GM19467 (cell line): ENCODE measurements around the gene FOXP1.

Experiments
- ATAC-seq: cut with Tn5 transposase; IDR thresholded peaks from one replicate; pipeline ENCODE4 v1.9.1; 2021; ENCODE audit warnings: mild to moderate bottlenecking, moderate library complexity; ENCODE audit not compliant: unreplicated experiment

Gene FOXP1

DNA sequence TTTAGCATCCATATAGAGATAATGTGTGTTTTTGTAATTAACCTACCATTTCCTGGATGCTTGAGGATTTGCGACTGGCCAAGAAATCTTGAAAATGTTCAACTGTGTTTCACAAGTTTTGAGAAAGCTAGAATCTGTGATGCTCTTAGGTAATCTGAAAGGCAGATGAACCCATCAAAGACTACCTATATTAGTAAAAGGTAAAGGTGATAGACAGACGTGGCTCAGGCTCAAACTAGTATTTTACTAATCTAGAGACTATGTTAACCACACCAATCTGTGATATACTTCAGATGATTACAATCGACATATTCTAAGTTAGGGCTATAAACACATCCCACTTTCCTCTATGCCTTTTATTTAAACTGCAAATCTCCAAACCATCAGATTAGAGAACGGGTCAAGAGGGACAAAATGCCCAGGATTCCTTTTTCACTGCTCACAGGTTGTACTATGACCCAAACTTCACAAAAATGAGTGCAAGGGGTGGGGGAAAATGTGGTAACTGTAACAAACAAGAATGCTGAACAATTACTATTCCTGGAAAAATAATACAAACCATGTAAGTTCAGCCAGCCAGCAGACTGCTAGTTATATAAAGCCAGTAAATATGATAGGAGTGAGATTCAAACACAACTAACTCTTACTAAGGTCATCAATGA lies 295.1 kb downstream of the FOXP1 start:
- ATAC-seq: no peak

DNA sequence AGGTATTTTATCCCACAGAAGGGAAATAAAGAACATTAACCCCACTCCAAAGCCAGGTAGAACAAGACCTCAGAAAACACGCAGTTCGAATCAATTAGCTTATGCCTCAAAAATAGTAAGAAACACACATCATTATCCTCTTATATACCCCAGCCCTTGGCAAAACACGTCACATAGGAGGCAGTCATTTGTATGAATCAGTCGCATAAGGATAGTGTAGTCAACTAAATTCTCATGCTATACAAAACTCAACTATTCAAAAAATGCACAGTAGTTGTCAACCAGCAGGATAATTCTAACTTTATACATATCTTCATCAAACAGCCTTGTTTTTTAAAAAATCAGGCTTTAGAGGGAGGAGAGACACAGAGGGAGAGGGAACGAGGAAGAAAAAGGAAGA lies 298.4 kb downstream of the FOXP1 start:
- ATAC-seq: no peak

DNA sequence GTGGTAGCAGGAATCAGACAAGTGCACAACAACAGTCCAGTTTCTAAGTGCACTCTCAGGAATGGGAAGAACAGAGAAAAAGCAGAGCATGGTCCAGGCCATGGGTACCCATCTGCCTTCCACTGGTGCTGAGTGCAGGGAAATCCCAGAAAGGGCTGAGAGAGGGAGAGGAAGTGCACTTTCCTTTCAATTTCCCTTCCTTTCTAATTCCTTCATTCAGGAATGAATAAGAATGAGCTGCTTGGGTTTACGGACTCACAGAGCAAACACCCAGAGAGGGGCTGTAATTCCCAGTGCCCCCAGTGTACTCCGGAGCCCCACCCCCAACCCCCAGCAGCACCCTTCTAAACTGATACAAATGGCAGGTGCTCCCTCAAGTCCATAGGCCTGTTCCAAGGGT lies 300.6 kb downstream of the FOXP1 start:
- ATAC-seq: no peak

GRCh38 chr3:71281280-71281679 lies 302.2 kb downstream of the FOXP1 start:
- ATAC-seq: no peak

DNA sequence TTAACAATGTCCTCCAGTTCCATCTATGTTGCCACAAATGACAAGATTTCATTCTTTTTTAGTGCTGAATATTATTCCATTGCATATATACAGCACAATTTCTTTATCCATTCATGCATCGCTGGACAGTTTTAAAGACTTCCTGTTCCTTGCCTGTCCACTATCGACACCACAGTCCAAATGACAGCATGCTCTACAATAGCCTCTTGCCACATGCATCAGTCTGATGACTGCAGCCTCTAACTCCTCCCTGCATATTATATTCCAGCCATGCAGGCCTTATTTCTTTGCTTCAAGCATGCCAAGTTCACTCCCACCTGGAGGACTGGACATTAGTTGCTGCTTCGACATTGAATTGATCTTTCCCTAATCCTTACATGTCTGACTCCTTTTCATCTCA lies 306.2 kb downstream of the FOXP1 start:
- no peak for ATAC-seq

- no peak for ATAC-seq
Observed at GRCh38 chr3:71276531-71276930, 307.0 kb downstream of the FOXP1 start.

- no peak for ATAC-seq
Observed at GRCh38 chr3:71273453-71273852, 310.1 kb downstream of the FOXP1 start.

DNA sequence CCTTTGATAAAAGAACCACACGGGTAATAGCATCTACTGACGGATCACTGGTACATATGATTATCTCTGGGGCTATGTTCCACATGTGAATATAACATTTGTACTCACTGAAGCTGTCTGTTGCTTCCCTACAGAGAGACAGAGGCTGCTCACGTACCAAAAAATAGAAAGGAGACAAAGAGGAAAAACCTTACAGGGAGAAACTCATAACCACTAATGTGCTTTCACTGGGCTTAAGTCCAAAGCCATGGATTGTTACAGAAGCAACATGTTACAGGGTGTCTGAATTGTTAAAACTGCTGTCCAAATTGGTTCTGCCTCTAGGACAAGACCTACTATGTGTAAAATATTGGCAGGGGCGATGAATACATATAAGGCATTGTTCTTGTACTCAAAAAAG lies 311.9 kb downstream of the FOXP1 start:
- ATAC-seq: no peak

- ATAC-seq: no peak
Observed at GRCh38 chr3:71269906-71270305, 313.6 kb downstream of the FOXP1 start.

DNA sequence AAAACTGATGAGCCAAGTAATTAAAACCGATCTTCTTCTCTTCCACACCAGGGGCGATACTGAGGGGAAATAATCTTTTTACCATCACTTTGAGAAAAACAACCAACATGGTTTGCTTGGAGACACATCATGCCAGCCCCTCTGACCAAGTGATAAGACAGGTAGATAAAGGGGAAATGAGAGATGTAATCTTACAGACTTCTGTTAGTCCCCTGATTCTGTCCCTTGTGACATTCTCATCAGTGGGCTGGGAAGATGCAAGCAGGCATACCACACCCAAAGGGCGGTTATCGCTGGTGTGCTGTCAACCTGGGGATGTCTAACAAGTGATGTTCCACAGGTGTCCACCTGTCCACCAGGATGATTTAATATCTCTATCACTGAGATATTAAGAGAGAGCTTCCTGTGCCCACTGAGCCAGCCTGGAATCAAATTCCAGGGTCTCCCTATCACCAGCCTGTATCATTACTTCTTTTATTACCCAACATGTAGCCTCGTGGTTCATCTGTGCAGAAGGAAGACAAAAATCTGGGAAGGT lies 315.0 kb downstream of the FOXP1 start:
- ATAC-seq: no peak

GRCh38 chr3:71266875-71267274 lies 316.7 kb downstream of the FOXP1 start:
- no peak for ATAC-seq

GRCh38 chr3:71265365-71265915 lies 318.1 kb downstream of the FOXP1 start:
- ATAC-seq: no peak

GRCh38 chr3:71264840-71265239 lies 318.7 kb downstream of the FOXP1 start:
- ATAC-seq: no peak

DNA sequence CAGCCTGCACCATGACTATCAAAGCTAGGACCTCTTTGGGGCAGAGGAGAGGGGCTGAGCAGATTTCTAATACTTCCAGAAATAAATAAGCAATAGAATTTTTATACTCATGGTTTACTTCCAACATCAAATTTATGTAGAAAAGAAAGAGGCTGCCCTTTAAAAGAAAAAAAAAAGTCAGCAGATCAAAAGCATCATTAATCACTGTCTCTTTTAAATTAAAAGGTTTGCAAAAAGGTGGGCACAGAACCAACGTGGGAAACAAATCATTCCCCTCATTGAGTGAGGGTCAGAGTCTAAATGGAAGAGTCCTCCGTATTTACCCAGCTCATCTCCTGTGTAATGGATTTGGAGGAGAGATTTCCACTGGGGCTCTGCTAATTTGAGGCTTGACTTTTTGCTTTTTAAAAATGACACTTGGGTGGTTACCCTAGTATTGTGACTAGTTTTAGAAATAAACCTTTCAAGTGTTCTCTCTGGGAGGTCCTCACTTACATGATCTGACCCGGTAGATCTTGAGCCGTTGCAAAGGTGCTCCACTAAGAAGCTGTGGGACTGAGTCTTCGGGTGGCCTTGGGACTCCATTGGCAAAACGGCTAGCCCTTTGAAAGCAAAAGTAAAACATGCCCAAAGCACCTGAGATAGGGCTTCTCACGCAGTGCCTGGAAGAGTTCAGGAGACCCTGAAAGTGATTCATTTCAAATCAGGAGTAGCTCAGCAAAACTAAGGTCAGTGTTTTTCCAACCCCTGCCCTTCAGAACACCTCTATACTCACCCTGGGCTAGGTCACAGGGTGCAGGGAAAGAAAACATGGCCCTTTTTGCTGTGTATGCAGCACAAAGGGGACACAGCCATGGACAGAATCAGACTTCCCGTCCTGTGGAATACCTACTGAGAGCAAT lies 320.9 kb downstream of the FOXP1 start:
- no peak for ATAC-seq

GRCh38 chr3:71260782-71261181 lies 322.7 kb downstream of the FOXP1 start:
- peak; percentile 66 for ATAC-seq

GRCh38 chr3:71258526-71258925 lies 325.0 kb downstream of the FOXP1 start:
- no peak for ATAC-seq

DNA sequence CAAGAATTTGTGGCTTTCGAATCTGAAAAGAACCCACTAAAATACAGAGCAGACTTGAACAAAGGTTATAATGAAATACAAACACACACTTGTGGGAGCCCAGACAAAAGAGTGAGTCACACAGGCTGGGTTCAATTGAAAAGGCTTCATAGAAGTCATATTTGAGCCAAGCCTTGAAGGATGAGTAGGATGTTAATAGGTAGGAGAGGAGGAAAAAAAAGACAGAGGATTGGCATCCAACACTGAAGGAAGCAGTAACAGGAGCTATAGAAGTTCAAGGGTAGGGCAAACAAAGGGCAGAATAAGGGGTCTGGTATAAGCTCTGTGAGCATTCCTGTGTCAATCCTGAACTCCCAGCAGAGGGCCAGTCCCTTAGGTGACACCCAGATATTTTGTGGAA lies 325.4 kb downstream of the FOXP1 start:
- ATAC-seq: no peak

DNA sequence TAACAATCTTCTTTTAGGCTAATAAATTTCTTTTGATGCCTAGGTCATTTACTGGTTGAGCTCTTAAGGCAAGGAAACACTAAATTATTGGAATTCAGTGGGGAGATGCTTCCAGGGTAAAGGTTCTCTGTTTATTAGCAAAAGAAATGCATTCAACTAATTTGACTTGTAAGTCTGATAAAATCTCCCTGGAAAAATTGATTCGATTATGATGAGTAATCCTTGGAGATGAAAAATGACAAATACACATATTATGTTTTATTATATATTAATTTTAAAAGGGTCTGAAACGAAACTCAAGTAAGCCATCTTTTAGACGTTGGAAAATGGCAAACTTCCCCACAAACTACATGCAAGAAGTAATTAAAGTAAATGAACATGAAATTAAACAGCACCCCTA lies 328.0 kb downstream of the FOXP1 start:
- no peak for ATAC-seq

DNA sequence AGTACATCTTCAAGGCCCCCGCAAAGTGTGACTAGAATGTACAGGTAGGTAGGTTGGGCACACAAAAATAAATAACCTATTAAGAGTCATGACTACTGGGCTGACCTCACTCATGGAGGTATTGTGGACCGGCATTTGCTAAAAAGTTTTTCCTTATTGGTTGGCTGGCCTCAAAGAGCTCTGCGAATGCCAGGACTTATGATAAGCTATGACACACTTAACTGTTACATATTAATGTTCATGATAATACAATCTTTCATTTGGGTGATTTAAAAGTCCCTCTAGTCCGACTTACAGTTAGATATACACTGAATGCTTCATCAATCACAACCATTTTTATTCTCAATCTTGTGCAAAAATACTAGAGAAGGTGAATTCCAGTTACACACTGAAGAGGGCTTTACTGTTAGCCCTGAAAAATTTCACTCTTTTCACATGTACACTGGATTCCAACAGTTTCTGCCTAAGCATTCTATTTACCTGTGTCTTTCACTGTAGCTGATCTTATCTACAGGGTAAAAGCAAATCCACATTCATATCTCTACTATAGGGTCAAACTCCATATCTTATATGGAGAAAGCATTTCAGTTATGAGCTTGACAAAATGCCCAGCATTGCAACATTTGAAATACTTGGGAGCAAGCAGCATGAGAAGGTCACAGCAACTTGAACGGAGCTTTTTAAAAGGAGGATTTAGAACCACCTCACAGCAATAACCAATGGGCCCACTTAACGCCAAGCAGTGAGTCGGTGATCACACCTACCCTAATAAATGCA lies 329.1 kb downstream of the FOXP1 start:
- ATAC-seq: no peak

GRCh38 chr3:71253169-71253568 lies 330.4 kb downstream of the FOXP1 start:
- no peak for ATAC-seq

DNA sequence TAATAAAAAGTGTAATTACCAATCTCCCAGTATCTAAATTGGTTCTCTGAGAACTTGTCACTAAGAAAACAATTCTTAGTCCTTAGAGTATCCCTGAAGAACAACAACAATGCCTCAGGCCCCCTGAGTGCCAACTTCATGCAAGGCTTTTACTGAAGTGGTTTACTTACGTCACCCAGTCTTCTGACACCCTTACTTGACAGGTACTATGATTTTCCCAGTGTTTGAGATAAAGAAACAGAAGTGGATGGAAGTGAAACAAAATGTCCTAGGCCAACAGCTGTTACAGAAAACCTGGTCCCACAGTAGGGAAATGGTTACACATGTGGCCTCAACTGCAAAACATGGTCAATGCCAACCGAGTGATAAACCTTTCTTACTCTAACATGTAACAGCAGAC lies 331.1 kb downstream of the FOXP1 start:
- ATAC-seq: no peak
